ENCODE data around the gene ETNPPL. TPM values are rescaled to one million over a fixed set of nuclear protein-coding genes. Genes with fewer than 3 reads are reported as not detected.

The ETNPPL gene
- total RNA-seq, 2 donors from 2014 or later: not detected

- H3K4me1 ChIP-seq (ENCODE audit: control insufficient read depth in 1 of 2, low read depth in 2 of 2): no peaks in the 10 kb centered on the region
- no peak overlapping the region for H3K27ac ChIP-seq
- no peaks in the 10 kb centered on the region for H3K9me3 ChIP-seq
- no peaks in the 10 kb centered on the region for H3K27me3 ChIP-seq (replicated peaks; ENCODE audit: insufficient read depth)
- TF ChIP-seq, protein P1, sequence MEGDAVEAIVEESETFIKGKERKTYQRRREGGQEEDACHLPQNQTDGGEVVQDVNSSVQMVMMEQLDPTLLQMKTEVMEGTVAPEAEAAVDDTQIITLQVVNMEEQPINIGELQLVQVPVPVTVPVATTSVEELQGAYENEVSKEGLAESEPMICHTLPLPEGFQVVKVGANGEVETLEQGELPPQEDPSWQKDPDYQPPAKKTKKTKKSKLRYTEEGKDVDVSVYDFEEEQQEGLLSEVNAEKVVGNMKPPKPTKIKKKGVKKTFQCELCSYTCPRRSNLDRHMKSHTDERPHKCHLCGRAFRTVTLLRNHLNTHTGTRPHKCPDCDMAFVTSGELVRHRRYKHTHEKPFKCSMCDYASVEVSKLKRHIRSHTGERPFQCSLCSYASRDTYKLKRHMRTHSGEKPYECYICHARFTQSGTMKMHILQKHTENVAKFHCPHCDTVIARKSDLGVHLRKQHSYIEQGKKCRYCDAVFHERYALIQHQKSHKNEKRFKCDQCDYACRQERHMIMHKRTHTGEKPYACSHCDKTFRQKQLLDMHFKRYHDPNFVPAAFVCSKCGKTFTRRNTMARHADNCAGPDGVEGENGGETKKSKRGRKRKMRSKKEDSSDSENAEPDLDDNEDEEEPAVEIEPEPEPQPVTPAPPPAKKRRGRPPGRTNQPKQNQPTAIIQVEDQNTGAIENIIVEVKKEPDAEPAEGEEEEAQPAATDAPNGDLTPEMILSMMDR (IDR thresholded peaks at IDR 0.05): no peak
- no peak overlapping the region for H3K4me3 ChIP-seq
- ATAC-seq (ENCODE audit: insufficient number of reproducible peaks, low FRiP score, low read depth) (no peak), DNase-seq (ENCODE audit: low spot score) (no peak)
- no peaks in the 10 kb centered on the region for H3K36me3 ChIP-seq
Observed at GRCh38 chr4:108695062-108695461, 67.8 kb downstream of the ETNPPL start.

DNA sequence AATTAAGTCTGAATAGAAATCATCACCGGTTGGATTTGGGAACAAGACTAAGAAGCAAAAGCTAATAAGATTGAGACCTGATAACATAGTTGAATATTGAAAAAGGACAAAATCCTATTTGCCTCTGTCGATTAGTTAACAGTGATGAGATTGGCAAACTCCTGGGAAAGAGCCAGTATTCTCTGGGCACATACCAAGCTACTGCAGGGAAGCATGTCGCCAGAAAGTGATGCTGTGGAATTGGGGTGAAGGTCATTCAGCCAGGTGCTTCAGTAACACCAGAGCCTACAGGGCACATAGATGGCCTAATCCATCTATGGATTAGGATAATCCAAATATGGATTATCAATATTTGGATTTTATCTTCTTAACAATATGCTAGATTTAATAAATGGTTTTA, 68.4 kb downstream of the ETNPPL start:
- Histone ChIP-seq H3K27me3 (replicated peaks; ENCODE audit: insufficient read depth) (no peaks in the 10 kb centered on the region), H3K36me3 (no peaks in the 10 kb centered on the region), H3K4me1 (ENCODE audit: control insufficient read depth in 1 of 2, low read depth in 2 of 2) (no peaks in the 10 kb centered on the region), H3K9me3 (no peaks in the 10 kb centered on the region), H3K27ac (no peak overlapping the region), H3K4me3 (no peak overlapping the region)
- ATAC-seq (ENCODE audit: insufficient number of reproducible peaks, low FRiP score, low read depth) (no peak), DNase-seq (ENCODE audit: low spot score) (no peak)
- TF ChIP-seq, protein P1 (IDR thresholded peaks at IDR 0.05): no peak

- DNase-seq (ENCODE audit: low spot score) (no peak), ATAC-seq (ENCODE audit: insufficient number of reproducible peaks, low FRiP score, low read depth) (no peak)
- no peak overlapping the region for H3K27ac ChIP-seq
- no peak overlapping the region for H3K4me3 ChIP-seq
- H3K36me3 ChIP-seq: no peaks in the 10 kb centered on the region
- TF ChIP-seq, protein P1 (IDR thresholded peaks at IDR 0.05): no peak
- H3K27me3 ChIP-seq (replicated peaks; ENCODE audit: insufficient read depth): no peaks in the 10 kb centered on the region
- H3K4me1 ChIP-seq (ENCODE audit: control insufficient read depth in 1 of 2, low read depth in 2 of 2): no peaks in the 10 kb centered on the region
- H3K9me3 ChIP-seq: no peaks in the 10 kb centered on the region
Observed at GRCh38 chr4:108693819-108694218, 69.0 kb downstream of the ETNPPL start.

- ATAC-seq (ENCODE audit: insufficient number of reproducible peaks, low FRiP score, low read depth): no peak
Observed at GRCh38 chr4:108693211-108693610, 69.6 kb downstream of the ETNPPL start.

More at GRCh38 chr4:108693211-108693610, 69.6 kb downstream of the ETNPPL start:
- no peak overlapping the region for H3K27ac ChIP-seq
- DNase-seq (ENCODE audit: low spot score): no peak
- TF ChIP-seq, protein P1 (IDR thresholded peaks at IDR 0.05): no peak
- no peaks in the 10 kb centered on the region for H3K4me1 ChIP-seq (ENCODE audit: control insufficient read depth in 1 of 2, low read depth in 2 of 2)
- H3K9me3 ChIP-seq: no peaks in the 10 kb centered on the region
- no peaks in the 10 kb centered on the region for H3K27me3 ChIP-seq (replicated peaks; ENCODE audit: insufficient read depth)
- H3K36me3 ChIP-seq: no peaks in the 10 kb centered on the region
- no peak overlapping the region for H3K4me3 ChIP-seq

Other genes with a start within 250 kb of the ETNPPL start
- gene RPL34, start 142.5 kb downstream of the ETNPPL start, total RNA-seq: 100 to 1,000 TPM; 413 to 442 TPM
- 10 to 100 TPM; 56.2 to 77.2 TPM for gene OSTC, start 112.5 kb downstream of the ETNPPL start, total RNA-seq

All from thoracic aorta (tissue), 2 donors.